K562 (cell line): ENCODE results near the gene PRKCQ. TPM values are rescaled to one million over a fixed set of nuclear protein-coding genes. Genes with fewer than 3 reads are reported as not detected.

ENCODE experiments used
- ATAC-seq: fragments of 200-7000 bp; cut with Tn5 transposase; 3 replicates; pipeline ENCODE4 v1.9.1; 2020; ENCODE audit warnings: moderate library complexity
- BruUV-seq: library from RNA; stranded (reverse); fragments of 400-500 nt; replicated peaks from 2 replicates; lab custom pipeline; 2021; lab: Mats Ljungman, UMichigan
- CTCF ChIA-PET: fragments of 300-600 bp; formaldehyde crosslinking; extraction: SDS; loops from one replicate; lab custom pipeline; 2021; ENCODE audit warnings: low intra/inter-chr PET ratio; lab: Yijun Ruan, JAX
- POLR2A ChIA-PET: fragments of 300-600, 350-650 bp; sonication (Branson Sonifier 250); formaldehyde crosslinking; extraction: SDS; loops from one replicate; lab custom pipeline; 2021; ENCODE audit warnings: antibody characterized with exemption, inconsistent platforms; lab: Yijun Ruan, JAX
- DNase-seq, 4 experiments: peaks; one replicate each; pipeline versions ENCODE4 v3.0.0 to v3.0.0-alpha.2; 2011 to 2018; ENCODE audit warnings: low spot score in 3 of 4, mixed read lengths in 3 of 4; ENCODE audit errors: extremely low read depth in 1 of 4
- FAIRE-seq: peaks from 2 replicates; lab custom pipeline; 2011; peaks lifted over from hg19 to GRCh38; lab: Jason Lieb, UNC
- H2AFZ ChIP-seq: 2 replicates; pipeline ENCODE4 v1.6.0; 2011; ENCODE audit warnings: low read depth, low read length, control low read depth, inconsistent platforms
- H3K27ac ChIP-seq: fragments of 200-600 bp; 3 replicates; pipeline ENCODE4 v1.8.0; 2011; ENCODE audit warnings: low read depth, mild to moderate bottlenecking, control low read depth, inconsistent platforms, low read length, moderate library complexity, mixed read lengths; ENCODE audit errors: extremely low read depth
- H3K27me3 ChIP-seq, 2 experiments: fragments of 300-600 bp in 1 of 2; 2 replicates in 1 of 2; 3 replicates in 1 of 2; pipeline versions ENCODE4 v1.6.0 to v1.8.0; 2011; ENCODE audit warnings: inconsistent platforms in 2 of 2, low read length in 2 of 2, mild to moderate bottlenecking in 1 of 2, mixed read lengths in 1 of 2, moderate library complexity in 1 of 2; ENCODE audit not compliant: control insufficient read depth in 2 of 2, insufficient read depth in 2 of 2
- H3K36me3 ChIP-seq: fragments of 300-600 bp; 3 replicates; pipeline ENCODE4 v1.8.0; 2011; ENCODE audit warnings: mild to moderate bottlenecking, low read length, inconsistent platforms; ENCODE audit not compliant: control insufficient read depth, insufficient read depth
- H3K4me1 ChIP-seq, 2 experiments: fragments of 200-600 bp in 1 of 2; replicated peaks in 1 of 2; 2 replicates in 1 of 2; 3 replicates in 1 of 2; pipeline versions ENCODE4 v1.5.1 to v1.8.0; 2011; ENCODE audit warnings: inconsistent platforms in 2 of 2, low read length in 2 of 2, mild to moderate bottlenecking in 1 of 2, mixed read lengths in 1 of 2, moderate library complexity in 1 of 2; ENCODE audit not compliant: control insufficient read depth in 2 of 2, insufficient read depth in 2 of 2
- H3K4me2 ChIP-seq: 2 replicates; pipeline ENCODE4 v1.6.1; 2011; ENCODE audit warnings: low read length, control low read depth, inconsistent platforms, mixed read lengths; ENCODE audit not compliant: insufficient read depth
- H3K4me3 ChIP-seq: fragments of 200-600 bp; sonication (generic), shearing (Covaris generic); 2 replicates; pipeline ENCODE4 v1.5.1; 2016; ENCODE audit warnings: control low read depth, inconsistent platforms
- H3K79me2 ChIP-seq: fragments of 200-600 bp; 3 replicates; pipeline ENCODE4 v1.8.0; 2011; ENCODE audit warnings: low read length, inconsistent platforms; ENCODE audit not compliant: control insufficient read depth, insufficient read depth
- H3K9ac ChIP-seq, 2 experiments: 2 replicates each; pipeline versions ENCODE4 v1.6.0 to v1.6.1; 2011; ENCODE audit warnings: low read depth in 2 of 2, low read length in 2 of 2, control low read depth in 1 of 2, inconsistent platforms in 1 of 2, mild to moderate bottlenecking in 1 of 2, mixed read lengths in 1 of 2; ENCODE audit not compliant: insufficient read depth in 1 of 2
- H3K9me1 ChIP-seq: one replicate; pipeline ENCODE4 v1.6.0; 2011; ENCODE audit warnings: inconsistent platforms, mild to moderate bottlenecking, low read length, moderate library complexity; ENCODE audit not compliant: control insufficient read depth, insufficient read depth
- H3K9me3 ChIP-seq: replicated peaks from 2 replicates; pipeline ENCODE4 v1.5.1; 2011; ENCODE audit warnings: low read depth, low read length, inconsistent platforms; ENCODE audit not compliant: control insufficient read depth, insufficient read depth
- H4K20me1 ChIP-seq: replicated peaks from 2 replicates; pipeline ENCODE4 v1.6.1; 2011; ENCODE audit warnings: low read length, inconsistent platforms, mixed read lengths; ENCODE audit not compliant: control insufficient read depth, insufficient read depth
- CLOCK ChIP-seq: fragments of 250-450 bp; sonication (Bioruptor Pico); IDR thresholded peaks from 2 replicates; pipeline ENCODE4 v1.4.0; 2020; ENCODE audit warnings: mild to moderate bottlenecking, moderate library complexity, borderline replicate concordance
- DPF2 ChIP-seq: fragments of 450-650 bp; IDR thresholded peaks from 2 replicates; pipeline ENCODE4 v1.6.1; 2016
- GTF2E2 ChIP-seq: fragments of 200-800 bp; sonication (Bioruptor generic); IDR thresholded peaks from 2 replicates; pipeline ENCODE4 v1.6.1; 2016; ENCODE audit warnings: missing genetic modification characterization, missing compliant biosample characterization
- HNRNPLL ChIP-seq: fragments of 200-400 bp; formaldehyde crosslinking; IDR thresholded peaks from 2 replicates; pipeline ENCODE4 v1.6.1; 2017; ENCODE audit warnings: low read length, low read depth, mild to moderate bottlenecking; ENCODE audit not compliant: poor library complexity, severe bottlenecking
- KLF6 ChIP-seq: fragments of 250-450 bp; sonication (Bioruptor Pico); IDR thresholded peaks from 2 replicates; pipeline ENCODE4 v1.4.0; 2020; ENCODE audit warnings: mild to moderate bottlenecking, moderate library complexity, borderline replicate concordance
- MYNN ChIP-seq, 2 experiments: sonication (generic); formaldehyde crosslinking in 1 of 2; IDR thresholded peaks; 2 replicates each; pipeline versions ENCODE4 v1.5.0 to v1.6.1; 2016 to 2020; ENCODE audit warnings: antibody characterized with exemption in 1 of 2, missing genetic modification reagents in 1 of 2
- NR2F6 ChIP-seq: fragments of 450-650 bp; formaldehyde crosslinking; IDR thresholded peaks from 2 replicates; pipeline ENCODE4 v1.4.0; 2020; ENCODE audit warnings: mild to moderate bottlenecking
- RBFOX2 ChIP-seq: fragments of 200-400 bp; formaldehyde crosslinking; IDR thresholded peaks from 2 replicates; pipeline ENCODE4 v1.6.1; 2017; ENCODE audit warnings: low read depth, mild to moderate bottlenecking, low read length, moderate library complexity
- RFX1 ChIP-seq: fragments of 450-650 bp; IDR thresholded peaks from 2 replicates; pipeline ENCODE4 v1.6.1; 2016; ENCODE audit warnings: mild to moderate bottlenecking, moderate library complexity
- SIN3B ChIP-seq: fragments of 450-650 bp; IDR thresholded peaks from 2 replicates; pipeline ENCODE4 v1.6.1; 2017; ENCODE audit warnings: low read depth, mild to moderate bottlenecking, moderate library complexity
- SPI1 ChIP-seq: IDR thresholded peaks from 2 replicates; pipeline ENCODE4 v1.6.1; 2011; ENCODE audit warnings: low read depth, low read length, control low read depth, borderline replicate concordance
- TAF1 ChIP-seq: IDR thresholded peaks from 2 replicates; pipeline ENCODE4 v1.6.1; 2011; ENCODE audit warnings: mild to moderate bottlenecking, low read length, moderate library complexity; ENCODE audit not compliant: insufficient read depth, control insufficient read depth, severe bottlenecking; ENCODE audit errors: extremely low read depth
- TARDBP ChIP-seq: fragments of 450-650 bp; IDR thresholded peaks from 2 replicates; pipeline ENCODE4 v1.6.1; 2016
- ZNF583 ChIP-seq: fragments of 250-450 bp; sonication (Bioruptor Pico); IDR thresholded peaks from 2 replicates; pipeline ENCODE4 v1.4.0; 2020
- ZNF778 ChIP-seq: fragments of 450-650 bp; formaldehyde crosslinking; IDR thresholded peaks from 2 replicates; pipeline ENCODE4 v1.4.0; 2020; ENCODE audit warnings: mild to moderate bottlenecking, moderate library complexity
- WGBS: fragments of 100-300 bp; shearing (Covaris generic); methylation state at CpG from one replicate; pipeline ENCODE4 v1.1.6; 2016; ENCODE audit warnings: low coverage, mixed read lengths; ENCODE audit not compliant: insufficient coverage; ENCODE audit errors: missing lambda C conversion rate; 5-methylcytosine and 5-hydroxymethylcytosine counted together
- in situ Hi-C: fragments of 300-500 bp; cut with MboI; formaldehyde crosslinking; loops from 4 replicates; pipeline ENCODE4 v1.15.0; 2018; ENCODE audit warnings: inconsistent platforms, mixed read lengths
- intact Hi-C: fragments of 100-400 bp; cut with micrococcal nuclease; formaldehyde crosslinking; loops from 2 replicates; pipeline ENCODE4 v1.14.2; 2022
- polyA plus RNA-seq, 8 experiments: library from polyadenylated mRNA; depleted of rRNA in 4 of 8; stranded (reverse) in 5 of 8; unstranded in 3 of 8; fragments of >200 nt; fragmentation: Nextera tagmentation in 2 of 8; fragmentation: Illumina TruSeq in 1 of 8; extraction: Ambion mirVana in 2 of 8; extraction: Trizol in 1 of 8; gene quantifications; 2 replicates each; pipeline versions ENCODE4 v1.2.1 to v1.2.3, GENCODE V29; 2011 to 2014; ENCODE audit warnings: inconsistent platforms in 1 of 8, missing spikeins in 1 of 8
- total RNA-seq, 7 experiments: library from RNA; depleted of rRNA in 6 of 7; stranded (reverse); fragments of >200 nt in 6 of 7; fragmentation: Illumina TruSeq in 2 of 7; extraction: Trizol in 2 of 7; gene quantifications; 2 replicates each; pipeline versions ENCODE4 v1.2.1 to v1.2.3, GENCODE V29; 2011 to 2021; ENCODE audit warnings: low replicate concordance in 1 of 7

Gene PRKCQ
- total and polyA plus RNA-seq, 9 of the 15 experiments (the other 6 are each of a cell fraction or from before 2014, with no cell fraction given): 4.4 to 23.3 (median 14.6) TPM

- FAIRE-seq (no peak), ATAC-seq (no peak; the same call in 2 of the 3 replicates), DNase-seq (no peak)
- BruUV-seq: no TSS peak
- intact Hi-C loops (no loop called here), in situ Hi-C loops (no loop called here)
- Histone ChIP-seq H3K4me3 (no peak overlapping the region), H3K79me2 (peaks cover 6% of the 10 kb centered on the region; the same call in 1 of the 3 replicates), H3K9me1 (no peaks in the 10 kb centered on the region), H2AFZ (no peak overlapping the region), H3K36me3 (no peaks in the 10 kb centered on the region), H3K9me3 (no peaks in the 10 kb centered on the region), H3K4me1 (peaks cover 0 to 4% of the 10 kb centered on the region in 2 experiments; a peak in 1 of 5 replicates), H3K9ac (no peak overlapping the region), H3K4me2 (no peak overlapping the region), H3K27me3 (no peaks in the 10 kb centered on the region), H4K20me1 (peaks cover 4% of the 10 kb centered on the region; the same call in 1 of the 2 replicates), H3K27ac (no peak overlapping the region)
- ChIA-PET POLR2A (interaction anchor here (0.8 to 1.0 kb wide), 2 partner anchors 18 to 28 kb away, joined by 3 to 5 read pairs; no protein-coding TSS in a partner anchor), CTCF (no interaction called here)
- 60% methylated on average over 5 of the region's 5 CpGs for WGBS
- TF ChIP-seq GTF2E2 (tag) (no peak), TARDBP (no peak), ZNF778 (CRISPR knock-in tag) (no peak)
Observed at GRCh38 chr10:6564367-6564766, 15.7 kb downstream of the PRKCQ start.

GRCh38 chr10:6563731-6564130 is 16.3 kb downstream of the PRKCQ start:
- no peak overlapping the region for H2AFZ ChIP-seq
- peaks cover under 1% of the 10 kb centered on the region; the same call in 1 of the 2 replicates for H4K20me1 ChIP-seq
- no peak overlapping the region for H3K27ac ChIP-seq
- peak; percentile 23; the same call in 2 of the 3 replicates for ATAC-seq
- ChIA-PET POLR2A (interaction anchor here (0.6 to 1.0 kb wide), 3 partner anchors 18 to 418 kb away, joined by 3 to 5 read pairs (median 3); no protein-coding TSS in a partner anchor), CTCF (no interaction called here)
- in situ Hi-C loops: no loop called here
- H3K4me3 ChIP-seq: no peak overlapping the region
- WGBS: 80% methylated on average over 6 of the region's 6 CpGs
- H3K9me1 ChIP-seq: no peaks in the 10 kb centered on the region
- H3K27me3 ChIP-seq: no peaks in the 10 kb centered on the region
- BruUV-seq: no TSS peak
- FAIRE-seq: no peak
- H3K9ac ChIP-seq: no peak overlapping the region
- DNase-seq: no peak
- intact Hi-C loops: no loop called here
- no peak overlapping the region for H3K4me2 ChIP-seq
- peaks cover 0 to 4% of the 10 kb centered on the region in 2 experiments; a peak in 1 of 5 replicates for H3K4me1 ChIP-seq
- H3K9me3 ChIP-seq: no peaks in the 10 kb centered on the region
- peaks cover 1% of the 10 kb centered on the region; the same call in 1 of the 3 replicates for H3K79me2 ChIP-seq
- H3K36me3 ChIP-seq: no peaks in the 10 kb centered on the region
- TF ChIP-seq RBFOX2: no peak
- no peak for TF ChIP-seq SIN3B
- TF ChIP-seq ZNF778 (CRISPR knock-in tag): no peak
- TF ChIP-seq SPI1: no peak
- TF ChIP-seq ZNF583: no peak
- TF ChIP-seq DPF2: no peak
- TF ChIP-seq NR2F6: no peak
- TF ChIP-seq MYNN (IDR thresholded peaks at IDR 0.05): no peak
- no peak for TF ChIP-seq MYNN (CRISPR knock-in tag; IDR thresholded peaks at IDR 0.05)
- TF ChIP-seq KLF6 (CRISPR knock-in tag): no peak
- TF ChIP-seq CLOCK (CRISPR knock-in tag): no peak
- no peak for TF ChIP-seq TAF1
- TF ChIP-seq RFX1: no peak
- TF ChIP-seq HNRNPLL: no peak
